ENCODE measurements around the gene QRFP.
"Not testable (repeated sequence)": the region's sequence is repeated elsewhere in the genome, so short reads cannot be mapped to it uniquely, and the experiment has no call there.

QRFP gene

DNA sequence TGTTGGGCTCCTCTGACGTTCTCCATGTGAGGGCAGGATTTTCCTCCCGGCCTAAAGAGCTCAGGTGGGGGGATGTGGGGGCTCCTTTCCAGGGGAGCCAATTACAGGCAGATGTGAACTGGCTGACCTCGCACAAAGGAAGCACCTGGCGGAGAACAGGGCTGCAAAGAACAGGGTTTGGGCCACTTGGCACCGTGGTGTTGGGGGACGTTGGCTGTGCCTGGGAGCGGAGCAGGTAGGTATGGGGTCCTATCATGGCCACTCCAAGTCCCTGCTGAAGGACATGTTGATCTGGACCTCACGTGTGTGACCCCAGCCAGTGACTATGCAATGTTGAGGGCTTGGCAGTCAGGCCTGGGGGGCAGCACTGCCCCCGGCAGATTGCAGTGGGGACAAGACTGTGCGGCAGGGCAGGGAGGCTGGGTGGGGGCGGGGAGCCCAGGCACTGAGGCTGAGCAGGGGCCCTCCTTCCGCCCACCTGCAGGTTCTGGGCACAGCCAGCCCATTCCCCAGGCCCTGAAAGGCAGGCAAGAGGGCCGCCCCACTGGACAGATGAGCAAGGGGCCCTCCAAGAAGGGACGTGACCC is 23.0 kb upstream of the QRFP start:
- no peak for DNase-seq (ENCODE audit: low read depth in 2 of 3, low spot score in 2 of 3)

DNA sequence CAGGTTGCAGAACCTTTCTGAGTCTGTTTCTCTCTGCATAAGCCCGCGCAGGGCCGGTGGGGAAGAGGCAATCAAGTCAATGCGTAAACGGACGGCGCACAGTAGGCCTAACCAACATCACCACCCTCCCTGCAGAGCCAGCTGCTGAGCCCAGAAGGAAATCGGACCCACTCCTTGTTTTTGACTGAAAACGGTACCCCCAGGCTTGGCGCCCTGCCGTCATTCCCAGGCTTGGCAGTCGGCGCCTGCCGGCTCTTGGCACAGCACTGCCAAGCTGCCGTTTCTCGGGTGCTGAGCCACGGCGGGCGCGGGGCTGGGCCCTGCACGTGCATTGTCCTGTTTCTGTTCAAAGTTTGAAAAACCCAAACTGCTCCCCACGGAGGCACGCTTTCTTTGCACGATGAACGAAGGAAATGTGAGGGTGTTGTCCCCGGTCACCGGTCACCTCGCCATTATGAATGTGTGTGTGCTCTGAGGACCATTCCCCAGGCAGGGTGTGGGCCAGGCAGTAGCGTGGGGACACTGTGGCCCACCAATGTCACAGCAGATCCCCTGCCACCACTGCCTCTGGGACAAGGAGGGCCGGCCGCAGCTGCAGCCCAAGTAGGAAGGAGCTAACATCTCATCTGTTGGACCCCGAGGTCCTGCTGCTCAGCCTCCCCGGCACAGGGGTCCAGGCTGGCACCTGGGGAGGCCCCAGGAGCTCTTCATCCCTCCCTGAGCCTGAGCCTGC is 22.4 kb upstream of the QRFP start:
- no peak for DNase-seq (ENCODE audit: low read depth in 2 of 3, low spot score in 2 of 3)

GRCh38 chr9:130918101-130918825 is 21.7 kb upstream of the QRFP start:
- no peak for DNase-seq (ENCODE audit: low read depth in 2 of 3, low spot score in 2 of 3)

- no peak for DNase-seq (ENCODE audit: low read depth in 2 of 3, low spot score in 2 of 3)
Observed at GRCh38 chr9:130917168-130917960, 20.8 kb upstream of the QRFP start.

DNA sequence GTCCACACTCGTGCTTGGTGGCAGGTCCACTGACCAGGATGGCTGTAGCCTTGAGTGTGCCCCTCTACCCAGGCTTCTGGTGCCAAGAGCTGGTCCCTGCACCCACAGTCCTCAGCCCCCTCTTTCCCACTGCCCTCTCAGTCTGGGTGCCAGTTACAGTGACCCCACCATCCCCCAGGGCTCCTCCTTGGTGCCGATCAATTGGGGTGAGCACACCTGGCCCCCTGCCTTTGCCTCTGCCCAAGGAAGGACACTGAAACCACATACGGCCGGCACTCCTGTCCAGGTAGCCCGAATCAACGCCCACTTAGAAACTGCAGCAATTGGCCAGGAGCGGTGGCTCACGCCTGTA is 18.5 kb upstream of the QRFP start:
- no peak for DNase-seq (ENCODE audit: low read depth in 2 of 3, low spot score in 2 of 3)

- DNase-seq (ENCODE audit: low read depth in 2 of 3, low spot score in 2 of 3), result no peak
Observed at GRCh38 chr9:130914417-130915095, 17.9 kb upstream of the QRFP start.

- no peak for DNase-seq (ENCODE audit: low read depth in 2 of 3, low spot score in 2 of 3)
Observed at GRCh38 chr9:130913599-130914416, 17.2 kb upstream of the QRFP start.

DNA sequence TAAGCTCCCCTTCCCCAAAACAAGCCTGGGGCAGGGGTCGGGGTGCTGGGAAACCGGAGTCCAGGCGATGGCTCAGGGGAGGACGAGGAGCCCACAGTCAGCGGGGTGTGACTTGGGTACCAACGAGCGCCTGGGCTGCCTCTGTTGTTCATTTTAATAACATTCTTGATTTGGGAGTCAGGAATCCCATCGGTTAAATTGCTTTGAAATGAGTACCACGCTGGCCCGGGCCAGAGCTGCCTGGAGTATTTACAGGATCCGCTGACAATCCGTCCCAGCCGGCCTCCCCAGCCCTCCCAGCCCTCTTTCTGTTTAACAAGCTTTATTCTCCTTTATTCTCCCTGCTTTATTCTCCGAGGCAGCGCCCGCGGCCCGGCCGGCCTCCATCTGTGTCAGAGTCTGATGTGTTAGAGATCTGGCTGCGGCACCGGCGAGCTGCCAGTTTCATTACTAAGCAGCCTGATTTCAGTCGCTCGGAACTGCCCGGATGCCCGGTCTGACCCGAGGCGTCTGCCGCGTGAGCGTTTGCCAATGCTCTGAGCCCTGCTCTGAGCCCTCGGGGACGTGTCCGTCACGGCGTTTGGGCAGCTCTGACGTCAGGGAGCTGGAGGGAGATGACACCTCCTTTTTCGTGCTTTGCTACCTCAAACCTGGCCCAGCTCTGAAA is 16.5 kb upstream of the QRFP start:
- DNase-seq (ENCODE audit: low read depth in 2 of 3, low spot score in 2 of 3), result no peak

- DNase-seq (ENCODE audit: low read depth in 2 of 3, low spot score in 2 of 3), result no peak
Observed at GRCh38 chr9:130911254-130912049, 14.8 kb upstream of the QRFP start.

DNA sequence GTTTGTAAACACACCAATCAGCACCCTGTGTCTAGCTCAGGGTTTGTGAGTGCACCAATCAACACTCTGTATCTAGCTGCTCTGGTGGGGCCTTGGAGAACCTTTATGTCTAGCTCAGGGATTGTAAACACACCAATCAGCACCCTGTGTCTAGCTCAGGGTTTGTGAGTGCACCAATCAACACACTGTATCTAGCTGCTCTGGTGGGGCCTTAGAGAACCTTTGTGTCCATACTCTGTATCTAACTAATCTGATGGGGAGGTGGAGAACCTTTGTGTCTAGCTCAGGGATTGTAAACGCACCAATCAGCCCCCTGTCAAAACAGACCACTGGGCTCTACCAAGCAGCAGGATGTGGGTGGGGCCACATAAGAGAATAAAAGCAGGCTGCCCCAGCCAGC is 14.1 kb upstream of the QRFP start:
- not testable (repeated sequence) for DNase-seq (ENCODE audit: low read depth in 2 of 3, low spot score in 2 of 3)

DNA sequence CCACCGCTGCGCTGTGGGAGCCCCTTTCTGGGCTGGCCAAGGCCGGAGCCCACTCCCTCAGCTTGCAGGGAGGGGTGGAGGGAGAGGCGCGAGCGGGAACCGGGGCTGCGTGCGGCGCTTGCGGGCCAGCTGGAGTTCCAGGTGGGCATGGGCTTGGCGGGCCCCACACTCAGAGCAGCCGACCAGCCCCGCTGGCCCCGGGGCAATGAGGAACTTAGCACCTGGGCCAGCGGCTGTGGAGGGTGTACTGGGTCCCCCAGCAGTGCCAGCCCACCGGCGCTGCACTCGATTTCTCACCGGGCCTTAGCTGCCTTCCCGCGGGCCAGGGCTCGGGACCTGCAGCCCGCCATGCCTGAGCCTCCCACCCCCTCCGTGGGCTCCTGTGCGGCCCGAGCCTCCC is 13.4 kb upstream of the QRFP start:
- DNase-seq (ENCODE audit: low read depth in 2 of 3, low spot score in 2 of 3), result not testable (repeated sequence)

GRCh38 chr9:130908878-130909355 is 12.3 kb upstream of the QRFP start:
- DNase-seq (ENCODE audit: low read depth in 2 of 3, low spot score in 2 of 3), result no peak

GRCh38 chr9:130908146-130908877 is 11.7 kb upstream of the QRFP start:
- no peak for DNase-seq (ENCODE audit: low read depth in 2 of 3, low spot score in 2 of 3)

- DNase-seq (ENCODE audit: low read depth in 2 of 3, low spot score in 2 of 3), result no peak
Observed at GRCh38 chr9:130906735-130907416, 10.3 kb upstream of the QRFP start.

DNA sequence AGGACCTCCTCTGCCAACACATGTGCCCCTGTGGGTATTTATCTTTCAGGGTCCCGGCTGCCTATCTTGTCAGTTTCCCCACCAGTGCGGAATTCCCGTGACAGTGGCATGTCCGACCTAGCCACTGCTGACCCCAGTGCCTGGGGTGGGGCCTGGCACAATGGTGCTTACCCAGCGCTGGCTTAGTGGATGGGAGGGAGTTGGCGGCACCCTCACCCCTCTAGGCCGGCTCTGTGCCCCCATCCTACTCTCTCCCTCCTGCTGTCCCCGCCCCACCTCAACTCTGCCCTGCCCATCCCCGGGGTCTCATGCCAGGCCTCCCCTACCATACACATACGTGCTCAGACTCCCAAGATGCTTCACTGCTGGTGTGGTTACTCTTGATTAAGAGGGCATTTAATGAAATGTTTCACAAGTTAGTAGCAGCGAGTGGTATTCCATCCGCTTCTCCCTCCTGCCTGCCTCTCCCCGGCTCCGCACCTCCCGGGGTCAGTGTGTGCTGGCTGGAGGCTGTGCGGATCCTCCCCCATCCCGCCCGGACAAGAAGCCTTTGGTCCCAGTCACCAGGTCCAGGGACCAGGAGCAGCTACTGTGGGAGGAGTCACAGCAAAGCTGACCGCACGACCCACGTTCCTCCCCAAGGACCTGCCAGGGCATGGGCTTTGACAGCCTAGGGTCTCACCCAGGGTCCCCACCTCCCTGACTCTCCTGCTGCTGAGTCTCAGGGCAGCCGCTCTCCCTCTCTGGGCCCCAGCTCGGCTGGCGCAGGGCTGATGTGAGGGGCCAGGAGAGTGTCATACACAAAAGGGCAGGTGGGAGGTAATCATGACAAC is 9.5 kb upstream of the QRFP start:
- DNase-seq (ENCODE audit: low read depth in 2 of 3, low spot score in 2 of 3), result no peak

DNA sequence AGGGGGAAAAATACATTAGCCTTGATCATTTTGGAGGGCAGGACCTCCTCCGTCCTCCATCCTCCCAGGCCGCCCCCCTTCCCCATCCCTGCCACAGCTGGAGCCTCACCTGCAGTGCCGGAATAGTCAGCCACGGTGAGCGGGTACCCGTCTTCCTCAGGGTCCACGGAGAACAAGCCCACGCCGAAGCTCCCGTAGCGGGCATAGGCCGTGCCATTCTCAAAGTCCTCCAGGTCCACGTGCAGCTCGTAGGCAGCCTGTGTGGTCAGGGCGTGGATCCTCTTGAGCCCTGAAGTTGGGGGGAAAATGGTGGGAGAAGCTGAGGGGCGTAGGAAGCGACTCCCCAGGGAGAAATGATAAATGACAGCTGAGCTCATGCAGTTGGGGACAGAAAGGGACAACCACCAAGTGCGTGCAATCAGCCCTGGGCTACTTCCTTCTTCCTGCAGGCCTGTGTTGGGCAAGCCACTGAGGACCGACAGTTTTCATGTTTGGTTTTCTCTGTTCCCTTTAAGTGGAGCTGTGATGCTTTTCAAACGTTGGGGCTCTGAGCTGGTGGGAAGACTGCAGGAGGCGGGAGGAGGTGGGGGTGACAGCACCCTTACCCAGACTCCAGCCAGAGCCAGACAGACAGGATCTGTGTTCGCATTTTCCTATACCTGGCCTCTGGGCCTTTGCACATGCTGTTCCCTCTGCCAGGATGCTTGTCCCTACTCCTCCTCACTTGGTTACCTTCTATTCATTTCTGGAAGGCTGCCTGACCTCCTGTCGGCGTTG is 8.7 kb upstream of the QRFP start:
- no peak for DNase-seq (ENCODE audit: low read depth in 2 of 3, low spot score in 2 of 3)
